Hepatocyte (in vitro differentiated cells): Measurements from ENCODE around the gene CRYAA.
"Not testable (repeated sequence)": the region's sequence is repeated elsewhere in the genome, so short reads cannot be mapped to it uniquely, and the experiment has no call there.

Experiments used
- EZH2 ChIP-seq: fragments of 200-600 bp; sonication (generic); IDR thresholded peaks from 2 replicates; pipeline ENCODE4 v1.6.1; 2016; ENCODE audit warnings: antibody characterized with exemption, mild to moderate bottlenecking, borderline replicate concordance
- EZH2phosphoT487 ChIP-seq: fragments of 200-600 bp; sonication (generic); IDR thresholded peaks from one replicate; pipeline ENCODE4 v1.6.1; 2018; ENCODE audit warnings: antibody characterized with exemption, mild to moderate bottlenecking, low read depth, moderate library complexity; ENCODE audit not compliant: unreplicated experiment, severe bottlenecking
- TF ChIP-seq, protein P1 (sequence below): fragments of 200-600 bp; sonication (generic); IDR thresholded peaks from 2 replicates; pipeline ENCODE4 v1.5.1; 2016; ENCODE audit warnings: antibody characterized with exemption, mild to moderate bottlenecking; ENCODE audit not compliant: poor library complexity

GRCh38 chr21:43173930-43174329 is 5.1 kb downstream of the CRYAA start:
- TF ChIP-seq, protein P1, sequence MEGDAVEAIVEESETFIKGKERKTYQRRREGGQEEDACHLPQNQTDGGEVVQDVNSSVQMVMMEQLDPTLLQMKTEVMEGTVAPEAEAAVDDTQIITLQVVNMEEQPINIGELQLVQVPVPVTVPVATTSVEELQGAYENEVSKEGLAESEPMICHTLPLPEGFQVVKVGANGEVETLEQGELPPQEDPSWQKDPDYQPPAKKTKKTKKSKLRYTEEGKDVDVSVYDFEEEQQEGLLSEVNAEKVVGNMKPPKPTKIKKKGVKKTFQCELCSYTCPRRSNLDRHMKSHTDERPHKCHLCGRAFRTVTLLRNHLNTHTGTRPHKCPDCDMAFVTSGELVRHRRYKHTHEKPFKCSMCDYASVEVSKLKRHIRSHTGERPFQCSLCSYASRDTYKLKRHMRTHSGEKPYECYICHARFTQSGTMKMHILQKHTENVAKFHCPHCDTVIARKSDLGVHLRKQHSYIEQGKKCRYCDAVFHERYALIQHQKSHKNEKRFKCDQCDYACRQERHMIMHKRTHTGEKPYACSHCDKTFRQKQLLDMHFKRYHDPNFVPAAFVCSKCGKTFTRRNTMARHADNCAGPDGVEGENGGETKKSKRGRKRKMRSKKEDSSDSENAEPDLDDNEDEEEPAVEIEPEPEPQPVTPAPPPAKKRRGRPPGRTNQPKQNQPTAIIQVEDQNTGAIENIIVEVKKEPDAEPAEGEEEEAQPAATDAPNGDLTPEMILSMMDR, result not testable (repeated sequence)
- TF ChIP-seq EZH2phosphoT487, EZH2: not testable (repeated sequence)
